Effector memory CD8-positive, alpha-beta T cell (primary cell): ENCODE measurements around the gene DNASE1.
A peak's percentile ranks its signal among the peaks of the same experiment; 100 is the strongest.

Experiments
- ATAC-seq: fragments of 150-1000 bp; cut with Tn5 transposase; replicated peaks from 2 replicates; pipeline ENCODE4 v1.10.0; 2021; ENCODE audit warnings: mild to moderate bottlenecking, moderate library complexity
- DNase-seq, 3 experiments: peaks; one replicate each; pipeline ENCODE4 v3.0.0; 2021
- H3K27ac Mint-ChIP-seq, 2 donors: one replicate each; pipeline ENCODE4 v1.8.0; 2022; ENCODE audit warnings: mild to moderate bottlenecking in 2 of 2, mixed read lengths in 2 of 2, moderate library complexity in 2 of 2
- H3K27me3 Mint-ChIP-seq, 2 donors: one replicate each; pipeline ENCODE4 v1.8.0; 2022; ENCODE audit warnings: mixed read lengths in 2 of 2
- H3K36me3 Mint-ChIP-seq: one replicate; pipeline ENCODE4 v1.8.0; 2022; ENCODE audit warnings: mild to moderate bottlenecking, moderate library complexity, mixed read lengths; ENCODE audit not compliant: insufficient read depth
- H3K4me1 Mint-ChIP-seq, 2 donors: one replicate each; pipeline ENCODE4 v1.8.0; 2022; ENCODE audit warnings: low read depth in 2 of 2, mixed read lengths in 2 of 2
- H3K4me3 Mint-ChIP-seq, 2 donors: one replicate each; pipeline ENCODE4 v1.8.0; 2022; ENCODE audit warnings: mild to moderate bottlenecking in 2 of 2, mixed read lengths in 2 of 2, moderate library complexity in 2 of 2
- H3K9me3 Mint-ChIP-seq, 2 donors: one replicate each; pipeline ENCODE4 v1.8.0; 2022; ENCODE audit warnings: mixed read lengths in 2 of 2

The DNASE1 gene

DNA sequence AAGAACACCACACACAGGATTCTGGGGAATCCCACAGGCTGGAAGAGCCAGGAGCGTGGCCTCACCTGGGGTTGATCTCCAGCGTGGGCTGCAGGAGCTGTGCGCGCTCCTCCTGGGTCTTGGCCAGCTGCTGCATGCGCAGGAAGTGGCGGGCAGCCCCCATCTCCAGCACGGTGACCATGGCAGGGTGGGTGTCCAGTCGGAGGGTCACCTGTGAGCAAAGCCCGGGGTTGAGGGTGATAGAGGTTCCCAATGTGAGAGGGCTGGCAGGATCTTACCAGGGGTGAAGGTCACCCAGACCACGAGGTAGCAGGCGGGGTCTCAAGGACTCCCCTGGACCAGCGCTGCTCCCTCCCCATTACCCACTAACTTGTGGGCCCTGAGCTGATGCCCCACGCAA is 7.4 kb downstream of the DNASE1 start:
- H3K36me3 Mint-ChIP-seq = peaks cover 21% of the 10 kb centered on the region

DNA sequence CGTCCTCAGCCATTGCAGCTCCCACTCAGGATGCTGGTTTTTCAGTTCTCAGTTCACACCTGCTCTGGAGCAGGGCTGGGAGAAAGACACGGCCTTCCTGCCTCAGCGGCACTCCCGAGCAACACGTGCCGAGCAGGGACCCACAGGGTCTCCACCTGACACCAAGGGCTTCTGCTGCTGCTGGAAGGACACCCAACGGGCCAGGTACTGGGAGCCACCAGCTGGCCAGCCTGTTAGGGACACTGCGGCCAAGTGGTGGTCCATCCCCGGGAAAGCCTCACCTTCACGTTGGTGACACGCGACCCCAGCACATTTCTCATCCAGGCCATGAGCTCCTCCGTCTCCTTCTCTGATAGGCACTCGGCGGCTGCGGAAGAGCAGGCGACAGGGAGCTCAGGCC is 8.1 kb downstream of the DNASE1 start:
- no peak overlapping the region for H3K27ac Mint-ChIP-seq
- DNase-seq = no peak
- H3K4me1 Mint-ChIP-seq = peaks cover 9 to 18% of the 10 kb centered on the region in 2 donors
- peaks cover 14% of the 10 kb centered on the region for H3K36me3 Mint-ChIP-seq
- no peak overlapping the region for H3K4me3 Mint-ChIP-seq
- ATAC-seq = no peak
- no peaks in the 10 kb centered on the region for H3K9me3 Mint-ChIP-seq
- H3K27me3 Mint-ChIP-seq = no peaks in the 10 kb centered on the region

More for the DNA sequence above, 7.4 kb downstream of the DNASE1 start:
- no peaks in the 10 kb centered on the region for H3K27me3 Mint-ChIP-seq
- H3K9me3 Mint-ChIP-seq = no peaks in the 10 kb centered on the region
- DNase-seq (no peak), ATAC-seq (no peak)
- peaks cover 9 to 17% of the 10 kb centered on the region in 2 donors for H3K4me1 Mint-ChIP-seq
- H3K27ac Mint-ChIP-seq = no peak overlapping the region
- H3K4me3 Mint-ChIP-seq = no peak overlapping the region

GRCh38 chr16:3664187-3664896 is 9.9 kb downstream of the DNASE1 start:
- peaks cover 6% of the 10 kb centered on the region for H3K36me3 Mint-ChIP-seq
- no peaks in the 10 kb centered on the region for H3K27me3 Mint-ChIP-seq
- DNase-seq (no peak), ATAC-seq (no peak)
- H3K27ac Mint-ChIP-seq = peak overlapping the region in 1 of 2 donors; percentile 93
- H3K4me1 Mint-ChIP-seq = peaks cover 13 to 24% of the 10 kb centered on the region in 2 donors
- no peaks in the 10 kb centered on the region for H3K9me3 Mint-ChIP-seq
- H3K4me3 Mint-ChIP-seq = no peak overlapping the region

DNA sequence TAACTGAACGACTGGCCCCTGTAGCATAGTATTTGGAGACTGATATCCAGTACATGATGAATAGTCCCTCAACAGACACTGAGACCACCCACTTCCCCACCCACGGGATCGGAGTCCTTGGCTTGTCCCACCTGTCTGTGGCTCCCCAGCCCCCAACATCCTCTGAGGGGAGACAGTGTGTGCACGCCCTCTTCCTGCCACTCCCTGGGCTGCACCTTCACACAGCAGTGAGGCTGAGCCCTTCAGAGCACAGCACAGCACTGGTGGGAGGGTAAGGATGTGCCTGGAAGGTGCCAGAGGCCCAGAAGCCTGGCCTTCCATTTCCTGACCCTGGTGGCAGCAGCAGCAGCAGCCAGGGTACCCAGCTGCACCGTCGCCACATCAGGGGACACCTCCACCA is 11.0 kb downstream of the DNASE1 start:
- peaks cover 3% of the 10 kb centered on the region for H3K36me3 Mint-ChIP-seq
- H3K9me3 Mint-ChIP-seq = no peaks in the 10 kb centered on the region
- H3K27me3 Mint-ChIP-seq = no peaks in the 10 kb centered on the region
- DNase-seq (peak in 2 of 3 experiments; percentile 10 to 29), ATAC-seq (peak; percentile 74)
- peak overlapping the region; percentile 82 to 93 for H3K27ac Mint-ChIP-seq
- peaks cover 13 to 24% of the 10 kb centered on the region in 2 donors for H3K4me1 Mint-ChIP-seq
- peak overlapping the region in 1 of 2 donors; percentile 27 for H3K4me3 Mint-ChIP-seq

DNA sequence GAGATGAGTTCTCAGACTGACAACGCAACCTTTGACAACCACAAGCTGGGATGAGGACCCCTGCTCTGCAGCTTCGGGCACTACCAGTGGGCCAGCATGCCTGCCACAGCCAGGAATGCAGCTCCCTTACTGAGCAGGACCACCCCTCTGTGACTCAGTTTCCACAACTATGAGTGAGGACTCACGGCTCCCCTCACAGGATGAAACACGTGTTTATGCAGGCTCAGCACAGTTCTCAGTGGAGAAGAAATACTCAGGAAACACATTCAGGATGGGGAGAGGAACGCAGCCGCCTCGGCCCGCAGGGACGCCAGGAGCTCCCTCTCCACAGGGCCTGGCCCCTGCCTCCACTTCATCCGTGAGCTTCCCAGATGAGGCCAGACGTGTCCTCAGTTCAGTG is 14.1 kb downstream of the DNASE1 start:
- DNase-seq = no peak
- peaks cover 19 to 27% of the 10 kb centered on the region in 2 donors for H3K4me1 Mint-ChIP-seq
- H3K4me3 Mint-ChIP-seq = no peak overlapping the region
- H3K27ac Mint-ChIP-seq = peak overlapping the region in 1 of 2 donors; percentile 46
- H3K27me3 Mint-ChIP-seq = no peaks in the 10 kb centered on the region
- peaks cover 8% of the 10 kb centered on the region for H3K36me3 Mint-ChIP-seq
- no peaks in the 10 kb centered on the region for H3K9me3 Mint-ChIP-seq
- ATAC-seq = no peak

GRCh38 chr16:3669082-3669481 is 14.6 kb downstream of the DNASE1 start:
- Mint-ChIP-seq H3K4me3 (peak overlapping the region in 1 of 2 donors; percentile 6), H3K27ac (peak overlapping the region in 1 of 2 donors; percentile 46), H3K9me3 (no peaks in the 10 kb centered on the region), H3K4me1 (peaks cover 19 to 27% of the 10 kb centered on the region in 2 donors), H3K27me3 (no peaks in the 10 kb centered on the region), H3K36me3 (peaks cover 8% of the 10 kb centered on the region)
- ATAC-seq (no peak), DNase-seq (no peak)

DNA sequence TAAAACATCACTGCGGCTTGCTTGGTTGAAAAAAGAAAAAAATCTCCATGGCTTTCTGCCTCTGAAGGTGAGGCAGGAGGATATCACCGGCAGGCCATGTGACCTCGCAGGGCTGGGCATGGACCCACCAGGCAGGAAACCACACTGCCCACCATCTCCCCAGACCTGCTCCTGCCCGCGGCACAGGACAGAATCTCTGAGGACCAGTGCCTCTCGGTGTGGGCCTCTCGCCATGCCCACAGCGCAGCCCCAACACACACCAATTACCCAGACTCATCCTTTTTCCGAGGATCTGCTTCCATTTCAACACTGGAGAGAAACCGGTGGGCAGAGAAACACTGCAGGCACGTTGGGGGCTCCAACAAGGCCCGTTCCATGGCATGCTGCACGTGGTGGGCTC is 16.2 kb downstream of the DNASE1 start:
- peak overlapping the region in 1 of 2 donors; percentile 34 for H3K4me3 Mint-ChIP-seq
- peaks cover 9% of the 10 kb centered on the region for H3K36me3 Mint-ChIP-seq
- H3K9me3 Mint-ChIP-seq = no peaks in the 10 kb centered on the region
- DNase-seq (no peak), ATAC-seq (no peak)
- H3K4me1 Mint-ChIP-seq = peaks cover 14 to 18% of the 10 kb centered on the region in 2 donors
- H3K27ac Mint-ChIP-seq = peak overlapping the region in 1 of 2 donors; percentile 83
- no peaks in the 10 kb centered on the region for H3K27me3 Mint-ChIP-seq

DNA sequence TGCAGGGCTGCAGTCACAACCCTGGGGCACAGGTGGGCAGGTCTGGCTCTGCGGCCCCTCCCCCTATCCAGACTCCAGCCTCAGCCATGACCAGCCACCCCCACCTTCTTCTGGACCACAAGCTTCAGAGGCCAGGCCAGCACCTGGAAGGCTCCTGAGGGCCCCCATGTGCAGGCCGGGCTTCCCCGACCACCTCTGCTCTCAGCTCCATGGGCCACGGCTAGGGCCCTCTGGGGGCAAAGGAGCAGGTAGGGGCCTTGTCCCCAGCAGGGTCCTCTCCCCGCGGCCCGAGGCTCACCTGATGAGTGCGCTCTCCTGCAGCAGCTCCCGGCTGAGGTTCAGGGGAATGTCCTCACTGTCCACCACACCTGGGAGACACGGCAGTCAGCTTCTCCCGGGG is 16.9 kb downstream of the DNASE1 start:
- H3K4me3 Mint-ChIP-seq = no peak overlapping the region
- H3K9me3 Mint-ChIP-seq = no peaks in the 10 kb centered on the region
- DNase-seq = no peak
- no peak for ATAC-seq
- H3K4me1 Mint-ChIP-seq = peaks cover 10 to 11% of the 10 kb centered on the region in 2 donors
- H3K27ac Mint-ChIP-seq = peak overlapping the region in 1 of 2 donors; percentile 83
- H3K27me3 Mint-ChIP-seq = no peaks in the 10 kb centered on the region
- H3K36me3 Mint-ChIP-seq = peaks cover 11% of the 10 kb centered on the region

- DNase-seq = no peak
- no peaks in the 10 kb centered on the region for H3K9me3 Mint-ChIP-seq
- H3K27me3 Mint-ChIP-seq = no peaks in the 10 kb centered on the region
- no peak overlapping the region for H3K4me3 Mint-ChIP-seq
- no peak overlapping the region for H3K27ac Mint-ChIP-seq
- peaks cover 13% of the 10 kb centered on the region for H3K36me3 Mint-ChIP-seq
- peaks cover 9 to 10% of the 10 kb centered on the region in 2 donors for H3K4me1 Mint-ChIP-seq
- no peak for ATAC-seq
Measured at GRCh38 chr16:3672571-3673041, 18.1 kb downstream of the DNASE1 start.

- Mint-ChIP-seq H3K36me3 (peaks cover 19% of the 10 kb centered on the region), H3K27ac (peak overlapping the region in 1 of 2 donors; percentile 73), H3K4me1 (peaks cover 9 to 10% of the 10 kb centered on the region in 2 donors), H3K9me3 (no peaks in the 10 kb centered on the region), H3K4me3 (no peak overlapping the region), H3K27me3 (no peaks in the 10 kb centered on the region)
- ATAC-seq = no peak
- DNase-seq = no peak
Measured at GRCh38 chr16:3673201-3673600, 18.7 kb downstream of the DNASE1 start.

- no peak overlapping the region for H3K4me3 Mint-ChIP-seq
Measured at GRCh38 chr16:3673676-3674377, 19.3 kb downstream of the DNASE1 start.

DNA sequence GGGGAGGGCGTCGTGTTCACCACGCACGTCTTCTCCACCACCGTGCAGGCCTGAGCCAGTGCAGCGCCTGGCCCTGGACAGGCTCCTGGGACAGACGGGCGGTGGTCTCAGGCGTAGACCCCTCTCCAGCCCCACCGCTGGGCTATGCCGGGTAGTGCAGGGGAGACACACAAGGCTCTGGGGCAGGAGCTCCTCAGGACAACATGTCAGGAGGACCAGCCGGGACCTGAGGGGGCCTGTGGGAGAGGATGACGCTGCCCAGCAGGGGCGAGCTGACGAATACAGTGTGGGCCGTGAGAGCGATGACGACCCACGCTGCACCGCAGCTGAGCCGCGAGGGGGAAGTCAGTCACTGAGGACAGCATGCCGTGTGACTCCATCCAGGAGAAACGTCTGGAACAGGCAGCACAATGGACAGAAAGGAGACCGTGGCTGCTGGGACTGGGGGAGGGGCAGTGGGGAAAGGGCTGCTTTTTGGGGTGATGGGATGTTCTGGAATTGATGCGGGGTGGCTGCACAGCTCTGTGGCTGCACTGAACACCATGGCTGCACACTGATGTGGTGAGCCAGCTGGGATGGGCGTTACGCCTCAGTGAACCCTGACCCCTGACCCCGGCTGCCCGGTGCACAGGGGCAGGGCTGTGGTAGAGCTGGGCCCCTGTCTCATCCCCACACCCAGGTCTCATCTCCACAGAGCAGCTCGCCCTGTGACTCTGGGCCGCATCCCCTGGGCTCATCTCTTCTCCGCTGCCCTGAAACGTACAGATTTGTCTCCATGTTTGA is 20.2 kb downstream of the DNASE1 start:
- no peak overlapping the region for H3K27ac Mint-ChIP-seq
- H3K4me3 Mint-ChIP-seq = peak overlapping the region in 1 of 2 donors; percentile 12

More at GRCh38 chr16:3673676-3674377, 19.3 kb downstream of the DNASE1 start:
- H3K36me3 Mint-ChIP-seq = peaks cover 23% of the 10 kb centered on the region
- no peaks in the 10 kb centered on the region for H3K9me3 Mint-ChIP-seq
- H3K27ac Mint-ChIP-seq = peak overlapping the region in 1 of 2 donors; percentile 73
- ATAC-seq (no peak), DNase-seq (no peak)
- H3K27me3 Mint-ChIP-seq = no peaks in the 10 kb centered on the region
- H3K4me1 Mint-ChIP-seq = peaks cover 8 to 10% of the 10 kb centered on the region in 2 donors

DNA sequence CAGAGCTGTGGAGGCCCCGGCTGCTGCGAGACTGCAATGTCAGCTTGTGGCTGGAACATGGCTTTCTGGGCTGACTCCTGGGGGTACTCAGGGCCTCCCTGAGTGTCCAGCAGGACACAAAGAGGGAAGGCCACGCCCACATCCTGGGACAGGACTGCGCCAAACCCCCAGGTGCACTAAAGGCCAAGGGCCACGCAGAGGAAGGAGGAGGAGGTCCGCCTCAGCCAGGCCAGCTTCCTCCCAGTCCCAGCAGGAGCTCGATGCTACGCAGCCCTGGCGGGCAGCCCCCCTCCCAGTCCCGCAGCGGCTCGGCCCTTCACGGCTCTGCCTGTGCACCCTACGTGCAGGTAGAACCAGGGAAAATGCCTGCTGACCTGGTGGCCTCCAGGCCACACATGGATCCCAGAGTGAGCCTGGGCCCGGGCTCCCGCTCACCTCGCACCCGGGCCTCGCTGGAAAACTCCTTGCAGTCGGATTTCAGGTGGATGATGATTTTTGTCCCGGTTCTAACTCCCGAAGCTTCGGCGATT is 21.2 kb downstream of the DNASE1 start:
- Mint-ChIP-seq H3K27ac (no peak overlapping the region), H3K36me3 (peaks cover 26% of the 10 kb centered on the region), H3K4me3 (no peak overlapping the region), H3K4me1 (peaks cover 3 to 4% of the 10 kb centered on the region in 2 donors), H3K9me3 (no peaks in the 10 kb centered on the region), H3K27me3 (no peaks in the 10 kb centered on the region)
- ATAC-seq (no peak), DNase-seq (no peak)

More for the DNA sequence above, 20.2 kb downstream of the DNASE1 start:
- no peak for ATAC-seq
- no peak for DNase-seq
- peaks cover 3 to 6% of the 10 kb centered on the region in 2 donors for H3K4me1 Mint-ChIP-seq
- no peaks in the 10 kb centered on the region for H3K27me3 Mint-ChIP-seq
- H3K36me3 Mint-ChIP-seq = peaks cover 26% of the 10 kb centered on the region
- H3K9me3 Mint-ChIP-seq = no peaks in the 10 kb centered on the region
